HepG2 (cell line): ENCODE results near the gene NAT14. TPM values are rescaled to one million over a fixed set of nuclear protein-coding genes. Genes with fewer than 3 reads are reported as not detected.

ENCODE experiments used
- ATAC-seq: fragments of 200-7000 bp; cut with Tn5 transposase; 3 replicates; pipeline ENCODE4 v1.9.1; 2020; ENCODE audit warnings: mild to moderate bottlenecking, moderate library complexity
- BruUV-seq: library from RNA; stranded (reverse); fragments of 400-500 nt; replicated peaks from 2 replicates; lab custom pipeline; 2021; lab: Mats Ljungman, UMichigan
- CTCF ChIA-PET: fragments of 300-600 bp; formaldehyde crosslinking; extraction: SDS; loops from one replicate; lab custom pipeline; 2021; ENCODE audit warnings: low total read pairs, inconsistent platforms, low intra/inter-chr PET ratio; lab: Yijun Ruan, JAX
- POLR2A ChIA-PET: fragments of 350-600 bp; sonication (Branson Sonifier 250); formaldehyde crosslinking; loops from one replicate; lab custom pipeline; 2020; ENCODE audit warnings: antibody characterized with exemption, inconsistent platforms; lab: Yijun Ruan, JAX
- DNase-seq: peaks from one replicate; pipeline ENCODE4 v3.0.0-alpha.2; 2015; ENCODE audit warnings: low spot score
- FAIRE-seq: peaks from 3 replicates; lab custom pipeline; 2011; peaks lifted over from hg19 to GRCh38; lab: Jason Lieb, UNC
- H2AFZ ChIP-seq: one replicate; pipeline ENCODE4 v1.6.1; 2011; ENCODE audit warnings: low read length, inconsistent platforms
- H3K27ac ChIP-seq: fragments of 300-600 bp; 3 replicates; pipeline ENCODE4 v1.8.0; 2011; ENCODE audit warnings: mixed run types, mild to moderate bottlenecking, mixed read lengths, low read length, inconsistent platforms; ENCODE audit not compliant: insufficient read depth; ENCODE audit errors: extremely low read length
- H3K27me3 ChIP-seq, 2 experiments: fragments of 200-600 bp in 1 of 2; 2 replicates in 1 of 2; 3 replicates in 1 of 2; pipeline versions ENCODE4 v1.6.0 to v1.8.0; 2011; ENCODE audit warnings: low read length in 2 of 2, mild to moderate bottlenecking in 2 of 2, moderate library complexity in 2 of 2, inconsistent platforms in 1 of 2; ENCODE audit not compliant: insufficient read depth in 2 of 2, control insufficient read depth in 1 of 2
- H3K36me3 ChIP-seq, 2 experiments: fragments of 200-600 bp in 1 of 2; replicated peaks in 1 of 2; 2 replicates in 1 of 2; 3 replicates in 1 of 2; pipeline versions ENCODE4 v1.5.1 to v1.8.0; 2011; ENCODE audit warnings: low read length in 2 of 2, inconsistent platforms in 1 of 2; ENCODE audit not compliant: insufficient read depth in 2 of 2, control insufficient read depth in 1 of 2
- H3K4me1 ChIP-seq: 2 replicates; pipeline ENCODE4 v1.5.1; 2012; ENCODE audit warnings: low read length, inconsistent platforms; ENCODE audit not compliant: insufficient read depth
- H3K4me2 ChIP-seq: 2 replicates; pipeline ENCODE4 v1.6.0; 2011; ENCODE audit warnings: low read depth, low read length, inconsistent platforms
- H3K4me3 ChIP-seq, 3 experiments: fragments of 200-600 bp in 1 of 3; sonication (generic), shearing (Covaris generic) in 1 of 3; replicated peaks in 1 of 3; 2 replicates each; pipeline ENCODE4 v1.5.1; 2011 to 2016; ENCODE audit warnings: low read length in 3 of 3, inconsistent platforms in 2 of 3, low read depth in 2 of 3, mild to moderate bottlenecking in 2 of 3, control low read depth in 1 of 3, mixed read lengths in 1 of 3; ENCODE audit not compliant: insufficient read depth in 1 of 3
- H3K79me2 ChIP-seq: one replicate; pipeline ENCODE4 v1.6.1; 2011; ENCODE audit warnings: low read length, inconsistent platforms; ENCODE audit not compliant: insufficient read depth
- H3K9ac ChIP-seq: 2 replicates; pipeline ENCODE4 v1.6.0; 2011; ENCODE audit warnings: mild to moderate bottlenecking, low read depth, low read length, inconsistent platforms; ENCODE audit not compliant: insufficient read depth
- H3K9me3 ChIP-seq: 2 replicates; pipeline ENCODE4 v1.5.1; 2012; ENCODE audit warnings: mild to moderate bottlenecking, low read length
- H4K20me1 ChIP-seq: 2 replicates; pipeline ENCODE4 v1.6.0; 2011; ENCODE audit warnings: inconsistent platforms, mild to moderate bottlenecking, low read length, moderate library complexity; ENCODE audit not compliant: insufficient read depth
- CEBPG ChIP-seq: IDR thresholded peaks from 2 replicates; pipeline ENCODE4 v1.6.1; 2016
- CENPT ChIP-seq: sonication (generic); formaldehyde crosslinking; IDR thresholded peaks from 2 replicates; pipeline ENCODE4 v1.8.0; 2022; ENCODE audit warnings: low read depth, mild to moderate bottlenecking, moderate library complexity, missing genetic modification reagents
- DR1 ChIP-seq: sonication (generic); formaldehyde crosslinking; IDR thresholded peaks from 2 replicates; pipeline ENCODE4 v1.8.0; 2021; ENCODE audit warnings: mild to moderate bottlenecking, missing genetic modification reagents, inconsistent platforms
- ELF1 ChIP-seq: sonication (generic); formaldehyde crosslinking; IDR thresholded peaks from 2 replicates; pipeline ENCODE4 v1.4.0; 2020; ENCODE audit warnings: missing genetic modification reagents
- HDAC1 ChIP-seq: sonication (generic); formaldehyde crosslinking; IDR thresholded peaks from 2 replicates; pipeline ENCODE4 v1.5.1; 2020; ENCODE audit warnings: mild to moderate bottlenecking, missing genetic modification reagents
- HDAC2 ChIP-seq: sonication (generic); formaldehyde crosslinking; IDR thresholded peaks from 2 replicates; pipeline ENCODE4 v1.4.0; 2020; ENCODE audit warnings: missing genetic modification reagents
- HNF4G ChIP-seq, 2 experiments: sonication (generic) in 1 of 2; formaldehyde crosslinking in 1 of 2; IDR thresholded peaks; 2 replicates each; pipeline versions ENCODE4 v1.4.0 to v1.6.1; 2011 to 2020; ENCODE audit warnings: borderline replicate concordance in 2 of 2, low read depth in 2 of 2, mild to moderate bottlenecking in 2 of 2, low read length in 1 of 2, missing genetic modification reagents in 1 of 2, moderate library complexity in 1 of 2
- MTA1 ChIP-seq: sonication (generic); formaldehyde crosslinking; IDR thresholded peaks from 2 replicates; pipeline ENCODE4 v1.4.0; 2020; ENCODE audit warnings: missing genetic modification reagents, mild to moderate bottlenecking, borderline replicate concordance
- NFRKB ChIP-seq: fragments of 450-650 bp; IDR thresholded peaks from 2 replicates; pipeline ENCODE4 v1.6.1; 2017
- SSRP1 ChIP-seq: IDR thresholded peaks from 2 replicates; pipeline ENCODE4 v1.6.1; 2016; ENCODE audit warnings: control low read depth
- ZFP1 ChIP-seq: IDR thresholded peaks from 2 replicates; pipeline ENCODE4 v1.6.1; 2016
- ZIK1 ChIP-seq: sonication (generic); formaldehyde crosslinking; IDR thresholded peaks from 2 replicates; pipeline ENCODE4 v1.5.0; 2020; ENCODE audit warnings: mild to moderate bottlenecking, low read depth, missing genetic modification reagents, borderline replicate concordance
- ZMYM4 ChIP-seq: sonication (generic); formaldehyde crosslinking; IDR thresholded peaks from 2 replicates; pipeline ENCODE4 v1.8.1; 2023; ENCODE audit warnings: mild to moderate bottlenecking, missing genetic modification reagents
- ZNF3 ChIP-seq: IDR thresholded peaks from 2 replicates; pipeline ENCODE4 v1.7.0; 2017; ENCODE audit warnings: inconsistent platforms
- ZNF354B ChIP-seq: sonication (generic); formaldehyde crosslinking; IDR thresholded peaks from 2 replicates; pipeline ENCODE4 v1.8.0; 2022; ENCODE audit warnings: mild to moderate bottlenecking, missing genetic modification reagents
- ZNF543 ChIP-seq: sonication (generic); formaldehyde crosslinking; IDR thresholded peaks from 2 replicates; pipeline ENCODE4 v1.4.0; 2020; ENCODE audit warnings: mild to moderate bottlenecking, missing genetic modification reagents
- ZNF589 ChIP-seq: sonication (generic); formaldehyde crosslinking; conservative IDR thresholded peaks from 2 replicates; pipeline ENCODE4 v1.8.0; 2022; ENCODE audit warnings: mild to moderate bottlenecking, moderate library complexity, missing genetic modification reagents
- ZNF75D ChIP-seq: sonication (generic); formaldehyde crosslinking; IDR thresholded peaks from 2 replicates; pipeline ENCODE4 v1.8.1; 2023; ENCODE audit warnings: missing genetic modification reagents, mild to moderate bottlenecking, borderline replicate concordance
- WGBS: methylation state at CpG from one replicate; pipeline ENCODE4 v1.1.6; 2017; ENCODE audit warnings: low lambda C conversion rate; 5-methylcytosine and 5-hydroxymethylcytosine counted together
- in situ Hi-C: cut with HindIII; loops from 2 replicates; pipeline ENCODE4 v1.10.0; 2017; ENCODE audit warnings: low pct_unique_long_range_greater_than_20kb; ENCODE audit not compliant: extremely low pct_ligation_motif_present
- intact Hi-C: fragments of 100-400 bp; cut with micrococcal nuclease; formaldehyde crosslinking; loops from one replicate; pipeline ENCODE4 v1.10.0; 2022; ENCODE audit not compliant: unreplicated experiment
- polyA plus RNA-seq, 8 experiments: library from polyadenylated mRNA; depleted of rRNA in 3 of 8; stranded (reverse) in 7 of 8; unstranded in 1 of 8; fragments of >200 nt; fragmentation: Illumina TruSeq in 4 of 8; extraction: Trizol in 4 of 8; gene quantifications; 2 replicates each; pipeline versions ENCODE4 v1.2.1 to v1.2.3, GENCODE V29; 2011 to 2016; ENCODE audit warnings: low read depth in 4 of 8, missing spikeins in 1 of 8, mixed read lengths in 1 of 8; ENCODE audit not compliant: insufficient read depth in 1 of 8
- total RNA-seq, 5 experiments: library from RNA; depleted of rRNA; stranded (reverse); fragments of >200 nt; fragmentation: Illumina TruSeq; extraction: Trizol; gene quantifications; 2 replicates each; pipeline ENCODE4 v1.2.3, GENCODE V29; 2016; ENCODE audit warnings: low read depth in 1 of 5
- TF ChIP-seq, protein P1 (sequence below): IDR thresholded peaks from 2 replicates; pipeline ENCODE4 v1.4.0; 2020; ENCODE audit warnings: mild to moderate bottlenecking, missing genetic modification reagents

The NAT14 gene
- total and polyA plus RNA-seq, 2 of the 13 experiments (the other 11 are each of a cell fraction or from before 2014, with no cell fraction given) = 20.7 to 22.3 TPM

DNA sequence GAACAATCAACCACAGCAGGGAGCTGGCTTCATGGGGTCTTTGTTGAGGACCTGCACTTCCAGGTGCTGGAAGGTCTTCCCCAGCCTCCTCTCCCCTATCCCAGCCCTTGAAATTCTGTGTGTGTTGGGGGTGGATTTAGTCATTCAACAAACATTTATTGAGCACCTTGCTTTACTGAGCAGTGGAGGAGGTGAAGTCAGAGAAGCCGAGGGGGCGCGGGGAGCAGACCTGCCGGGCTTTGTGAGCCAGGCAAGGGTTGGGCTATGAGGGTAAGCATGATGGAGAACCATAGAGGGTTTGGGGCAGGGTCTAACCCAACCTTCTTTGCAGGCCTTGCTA lies 17.0 kb upstream of the NAT14 start:
- intact Hi-C loops (no loop called here), in situ Hi-C loops (no loop called here)
- Histone ChIP-seq H4K20me1 (no peaks in the 10 kb centered on the region), H3K4me3 (peak overlapping the region in 1 of 3 experiments; percentile 44; a peak in 1 of 6 replicates), H2AFZ (no peak overlapping the region), H3K27ac (no peak overlapping the region), H3K4me1 (peaks cover 52% of the 10 kb centered on the region), H3K4me2 (peak overlapping the region; percentile 71), H3K9ac (no peak overlapping the region), H3K36me3 (no peaks in the 10 kb centered on the region), H3K79me2 (no peaks in the 10 kb centered on the region), H3K9me3 (no peaks in the 10 kb centered on the region), H3K27me3 (no peaks in the 10 kb centered on the region; a peak in 1 of 5 replicates)
- CTCF ChIA-PET = interaction anchor here (1.2 to 1.6 kb wide), 2 partner anchors 36 to 327 kb away, joined by 3 to 24 read pairs; no protein-coding TSS in a partner anchor
- POLR2A ChIA-PET = interaction anchor here (1.0 to 2.2 kb wide), 3 partner anchors 8 to 156 kb away, joined by 4 to 26 read pairs (median 4); partner anchors contain the start of genes ZNF628 and ZNF784
- DNase-seq (no peak), FAIRE-seq (no peak), ATAC-seq (no peak)
- no TSS peak for BruUV-seq
- TF ChIP-seq ZMYM4 (CRISPR knock-in tag) = no peak
- TF ChIP-seq HDAC2 = 0 out of 2 replicates have a peak, but pooled peaks have one; percentile 1
- peak; percentile 95 for TF ChIP-seq ZNF3
- 0 out of 2 replicates have a peak, but pooled peaks have one; percentile 10 for TF ChIP-seq ZNF354B (CRISPR knock-in tag)
- TF ChIP-seq ZFP1 = no peak
- TF ChIP-seq ZNF75D (CRISPR knock-in tag) = no peak
- no peak for TF ChIP-seq ZIK1
- TF ChIP-seq HNF4G (IDR thresholded peaks at IDR 0.05; ENCODE audit: borderline replicate concordance, low read depth, low read length) = no peak
- TF ChIP-seq HNF4G (CRISPR knock-in tag; IDR thresholded peaks at IDR 0.05; ENCODE audit: borderline replicate concordance, low read depth) = 0 out of 2 replicates have a peak, but pooled peaks have one; percentile 3
- 0 out of 2 replicates have a peak, but pooled peaks have one; percentile 1 for TF ChIP-seq HDAC1 (CRISPR knock-in tag)
- 0 out of 2 replicates have a peak, but pooled peaks have one; percentile 1 for TF ChIP-seq CEBPG (CRISPR knock-in tag)
- WGBS = 0% methylated on average over 4 of the region's 4 CpGs

DNA sequence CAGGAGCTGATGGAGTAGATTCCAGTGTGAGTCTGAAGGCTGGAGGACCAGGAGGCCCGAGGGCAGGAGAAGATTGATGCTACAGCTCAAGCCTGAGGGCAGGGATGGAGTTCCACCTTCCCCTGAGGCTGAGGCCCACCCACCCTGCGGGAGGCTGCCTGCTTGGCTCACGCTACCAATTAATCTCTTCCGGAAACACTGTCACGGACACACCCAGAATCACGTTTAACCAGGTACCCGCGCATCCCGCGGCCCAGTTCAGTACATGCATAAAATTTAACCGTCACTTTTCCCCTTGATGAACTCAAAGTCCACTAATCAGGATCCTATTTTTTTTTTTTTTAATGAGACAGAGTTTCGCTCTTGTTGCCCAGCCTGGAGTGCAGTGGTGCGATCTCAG lies 13.7 kb upstream of the NAT14 start:
- Histone ChIP-seq H3K36me3 (no peaks in the 10 kb centered on the region), H4K20me1 (no peaks in the 10 kb centered on the region), H3K79me2 (no peaks in the 10 kb centered on the region), H2AFZ (no peak overlapping the region), H3K9ac (no peak overlapping the region), H3K4me2 (no peak overlapping the region), H3K4me3 (no peak overlapping the region), H3K4me1 (peaks cover 59% of the 10 kb centered on the region), H3K27me3 (no peaks in the 10 kb centered on the region; a peak in 1 of 5 replicates), H3K9me3 (no peaks in the 10 kb centered on the region), H3K27ac (no peak overlapping the region)
- ChIA-PET CTCF (no interaction called here), POLR2A (no interaction called here)
- FAIRE-seq = no peak
- intact Hi-C loops (no loop called here), in situ Hi-C loops (no loop called here)
- BruUV-seq = no TSS peak
- no peak for ATAC-seq
- WGBS = 83% methylated on average over 13 of the region's 13 CpGs
- no peak for DNase-seq
- TF ChIP-seq ZNF543 (CRISPR knock-in tag) (no peak), ELF1 (CRISPR knock-in tag) (no peak), ZNF589 (CRISPR knock-in tag) (no peak), MTA1 (CRISPR knock-in tag) (no peak), DR1 (no peak), SSRP1 (CRISPR knock-in tag) (no peak), NFRKB (no peak), CENPT (CRISPR knock-in tag) (no peak)
- TF ChIP-seq, protein P1, sequence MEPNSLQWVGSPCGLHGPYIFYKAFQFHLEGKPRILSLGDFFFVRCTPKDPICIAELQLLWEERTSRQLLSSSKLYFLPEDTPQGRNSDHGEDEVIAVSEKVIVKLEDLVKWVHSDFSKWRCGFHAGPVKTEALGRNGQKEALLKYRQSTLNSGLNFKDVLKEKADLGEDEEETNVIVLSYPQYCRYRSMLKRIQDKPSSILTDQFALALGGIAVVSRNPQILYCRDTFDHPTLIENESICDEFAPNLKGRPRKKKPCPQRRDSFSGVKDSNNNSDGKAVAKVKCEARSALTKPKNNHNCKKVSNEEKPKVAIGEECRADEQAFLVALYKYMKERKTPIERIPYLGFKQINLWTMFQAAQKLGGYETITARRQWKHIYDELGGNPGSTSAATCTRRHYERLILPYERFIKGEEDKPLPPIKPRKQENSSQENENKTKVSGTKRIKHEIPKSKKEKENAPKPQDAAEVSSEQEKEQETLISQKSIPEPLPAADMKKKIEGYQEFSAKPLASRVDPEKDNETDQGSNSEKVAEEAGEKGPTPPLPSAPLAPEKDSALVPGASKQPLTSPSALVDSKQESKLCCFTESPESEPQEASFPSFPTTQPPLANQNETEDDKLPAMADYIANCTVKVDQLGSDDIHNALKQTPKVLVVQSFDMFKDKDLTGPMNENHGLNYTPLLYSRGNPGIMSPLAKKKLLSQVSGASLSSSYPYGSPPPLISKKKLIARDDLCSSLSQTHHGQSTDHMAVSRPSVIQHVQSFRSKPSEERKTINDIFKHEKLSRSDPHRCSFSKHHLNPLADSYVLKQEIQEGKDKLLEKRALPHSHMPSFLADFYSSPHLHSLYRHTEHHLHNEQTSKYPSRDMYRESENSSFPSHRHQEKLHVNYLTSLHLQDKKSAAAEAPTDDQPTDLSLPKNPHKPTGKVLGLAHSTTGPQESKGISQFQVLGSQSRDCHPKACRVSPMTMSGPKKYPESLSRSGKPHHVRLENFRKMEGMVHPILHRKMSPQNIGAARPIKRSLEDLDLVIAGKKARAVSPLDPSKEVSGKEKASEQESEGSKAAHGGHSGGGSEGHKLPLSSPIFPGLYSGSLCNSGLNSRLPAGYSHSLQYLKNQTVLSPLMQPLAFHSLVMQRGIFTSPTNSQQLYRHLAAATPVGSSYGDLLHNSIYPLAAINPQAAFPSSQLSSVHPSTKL (CRISPR knock-in tag) = no peak
